DOHH2 (cell line): ENCODE results near the gene PAPPA.

Source experiments
- H3F3A ChIP-seq: fragments of 200-600 bp; sonication (generic), shearing (Covaris generic); 2 replicates; pipeline ENCODE4 v1.6.0; 2016; ENCODE audit warnings: antibody characterized with exemption, mild to moderate bottlenecking; ENCODE audit not compliant: control insufficient read depth, insufficient read depth
- H3K27ac ChIP-seq: fragments of 200-600 bp; sonication (generic); 2 replicates; pipeline ENCODE4 v1.5.1; 2014; ENCODE audit warnings: low read depth, mild to moderate bottlenecking, low read length, moderate library complexity
- H3K27me3 ChIP-seq: fragments of 200-600 bp; sonication (generic); 2 replicates; pipeline ENCODE4 v1.6.1; 2014; ENCODE audit warnings: mild to moderate bottlenecking, low read length, mixed read lengths; ENCODE audit not compliant: control insufficient read depth
- H3K36me3 ChIP-seq: fragments of 200-600 bp; sonication (generic); 2 replicates; pipeline ENCODE4 v1.6.1; 2014; ENCODE audit warnings: mild to moderate bottlenecking, low read length, moderate library complexity, mixed read lengths; ENCODE audit not compliant: control insufficient read depth
- H3K4me1 ChIP-seq: fragments of 200-600 bp; sonication (generic); 2 replicates; pipeline ENCODE4 v1.6.1; 2014; ENCODE audit warnings: mild to moderate bottlenecking, low read length, mixed read lengths; ENCODE audit not compliant: control insufficient read depth
- H3K4me2 ChIP-seq: fragments of 200-600 bp; sonication (generic); 2 replicates; pipeline ENCODE4 v1.6.0; 2014; ENCODE audit warnings: mild to moderate bottlenecking, low read length, moderate library complexity
- H3K4me3 ChIP-seq: fragments of 200-600 bp; sonication (generic); 2 replicates; pipeline ENCODE4 v1.5.1; 2014; ENCODE audit warnings: mild to moderate bottlenecking, low read length, mixed read lengths
- H3K79me2 ChIP-seq: fragments of 200-600 bp; sonication (generic); 2 replicates; pipeline ENCODE4 v1.6.1; 2014; ENCODE audit warnings: mild to moderate bottlenecking, low read length, mixed read lengths; ENCODE audit not compliant: control insufficient read depth
- H3K9me2 ChIP-seq: fragments of 200-600 bp; sonication (generic); replicated peaks from 2 replicates; pipeline ENCODE4 v1.6.1; 2014; ENCODE audit warnings: mild to moderate bottlenecking, low read length, mixed read lengths; ENCODE audit not compliant: control insufficient read depth
- H3K9me3 ChIP-seq: fragments of 200-600 bp; sonication (generic); 2 replicates; pipeline ENCODE4 v1.6.1; 2014; ENCODE audit warnings: antibody characterized with exemption, low read length, mixed read lengths; ENCODE audit not compliant: control insufficient read depth, insufficient read depth
- H4K20me1 ChIP-seq: fragments of 200-600 bp; sonication (generic); 2 replicates; pipeline ENCODE4 v1.6.0; 2014; ENCODE audit warnings: low read depth, mild to moderate bottlenecking, antibody characterized with exemption, low read length, moderate library complexity; ENCODE audit not compliant: control insufficient read depth, insufficient read depth
- CTCF ChIP-seq: fragments of 200-600 bp; sonication (generic); IDR thresholded peaks from one replicate; pipeline ENCODE4 v1.5.1; 2014; ENCODE audit warnings: antibody characterized with exemption, mild to moderate bottlenecking, low read depth, low read length; ENCODE audit not compliant: poor library complexity, severe bottlenecking
- EZH2phosphoT487 ChIP-seq: fragments of 200-600 bp; sonication (generic); IDR thresholded peaks from 2 replicates; pipeline ENCODE4 v1.6.1; 2017; ENCODE audit warnings: borderline replicate concordance, mild to moderate bottlenecking, antibody characterized with exemption, low read length, moderate library complexity, mixed read lengths

Gene PAPPA

DNA sequence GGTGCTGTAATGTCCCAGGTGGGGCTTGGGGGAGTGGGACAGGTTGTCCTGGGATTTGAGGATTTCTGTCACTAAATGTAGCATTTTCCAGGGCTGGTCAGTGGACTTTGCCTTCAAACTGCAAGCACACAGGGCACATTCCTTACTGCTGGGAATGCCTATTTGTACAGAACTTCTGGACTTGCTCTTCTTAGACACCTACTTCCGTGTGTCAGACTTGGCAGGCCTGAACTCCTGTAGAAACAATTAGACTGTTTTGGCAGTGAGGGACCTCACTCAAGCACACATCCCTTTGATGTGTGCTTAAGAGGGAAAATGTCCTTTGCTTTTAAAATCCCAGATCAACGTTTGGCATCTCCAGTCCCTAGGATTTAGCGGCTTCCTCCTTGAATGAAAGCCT is 192.2 kb downstream of the PAPPA start:
- Histone ChIP-seq H3K79me2 (no peaks in the 10 kb centered on the region), H3K4me2 (no peak overlapping the region), H4K20me1 (no peaks in the 10 kb centered on the region), H3K4me3 (no peak overlapping the region), H3F3A (no peaks in the 10 kb centered on the region), H3K27me3 (no peaks in the 10 kb centered on the region), H3K36me3 (no peaks in the 10 kb centered on the region), H3K27ac (no peak overlapping the region), H3K9me3 (no peaks in the 10 kb centered on the region), H3K4me1 (no peaks in the 10 kb centered on the region), H3K9me2 (no peaks in the 10 kb centered on the region)
- TF ChIP-seq CTCF (no peak), EZH2phosphoT487 (no peak)

- no peaks in the 10 kb centered on the region; the same call in none of the 2 replicates for H3K27me3 ChIP-seq
- H3K36me3 ChIP-seq, result no peaks in the 10 kb centered on the region
- H4K20me1 ChIP-seq, result no peaks in the 10 kb centered on the region
- no peak overlapping the region for H3K4me3 ChIP-seq
- H3K27ac ChIP-seq, result no peak overlapping the region
- H3K9me3 ChIP-seq, result no peaks in the 10 kb centered on the region
- TF ChIP-seq EZH2phosphoT487 (no peak), CTCF (no peak)
- H3K79me2 ChIP-seq, result no peaks in the 10 kb centered on the region
- no peaks in the 10 kb centered on the region for H3K4me1 ChIP-seq
- H3F3A ChIP-seq, result no peaks in the 10 kb centered on the region
- H3K4me2 ChIP-seq, result no peak overlapping the region
- H3K9me2 ChIP-seq, result no peaks in the 10 kb centered on the region
Observed at GRCh38 chr9:116349684-116350083, 196.1 kb downstream of the PAPPA start.

GRCh38 chr9:116350213-116350612 is 196.6 kb downstream of the PAPPA start:
- H3K9me2 ChIP-seq, result no peaks in the 10 kb centered on the region
- no peaks in the 10 kb centered on the region; the same call in none of the 2 replicates for H3K27me3 ChIP-seq
- no peak for TF ChIP-seq EZH2phosphoT487
- TF ChIP-seq CTCF, result no peak
- no peak overlapping the region for H3K27ac ChIP-seq
- no peaks in the 10 kb centered on the region for H3K9me3 ChIP-seq
- H4K20me1 ChIP-seq, result no peaks in the 10 kb centered on the region
- no peak overlapping the region for H3K4me2 ChIP-seq
- no peaks in the 10 kb centered on the region for H3K36me3 ChIP-seq
- no peaks in the 10 kb centered on the region for H3K4me1 ChIP-seq
- no peaks in the 10 kb centered on the region for H3K79me2 ChIP-seq
- no peak overlapping the region for H3K4me3 ChIP-seq
- no peaks in the 10 kb centered on the region for H3F3A ChIP-seq
